Measurements from ENCODE around the gene MEGF11.

The MEGF11 gene

DNA sequence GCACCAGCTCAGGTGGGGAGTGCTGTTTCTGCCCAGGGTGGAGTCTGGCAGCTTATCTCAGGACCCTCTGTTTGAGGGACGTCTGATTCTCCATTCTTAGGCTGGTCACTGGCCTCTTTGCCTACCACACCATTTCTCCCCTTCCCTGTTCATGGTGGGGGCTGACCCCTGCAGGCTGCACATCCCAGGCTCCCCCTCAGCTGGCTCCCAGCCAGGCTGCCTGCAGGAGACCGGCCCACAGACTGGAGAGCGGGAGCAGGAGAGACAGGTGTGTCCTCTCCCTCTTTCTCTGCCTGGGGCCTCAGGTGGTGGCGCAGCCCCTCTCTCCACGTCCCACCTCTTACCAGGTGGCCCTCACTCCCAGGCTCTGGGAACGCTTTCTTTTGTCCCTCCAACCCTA, 323.4 kb downstream of the MEGF11 start:
- DNase-seq (ENCODE audit: low read depth): no peak

DNA sequence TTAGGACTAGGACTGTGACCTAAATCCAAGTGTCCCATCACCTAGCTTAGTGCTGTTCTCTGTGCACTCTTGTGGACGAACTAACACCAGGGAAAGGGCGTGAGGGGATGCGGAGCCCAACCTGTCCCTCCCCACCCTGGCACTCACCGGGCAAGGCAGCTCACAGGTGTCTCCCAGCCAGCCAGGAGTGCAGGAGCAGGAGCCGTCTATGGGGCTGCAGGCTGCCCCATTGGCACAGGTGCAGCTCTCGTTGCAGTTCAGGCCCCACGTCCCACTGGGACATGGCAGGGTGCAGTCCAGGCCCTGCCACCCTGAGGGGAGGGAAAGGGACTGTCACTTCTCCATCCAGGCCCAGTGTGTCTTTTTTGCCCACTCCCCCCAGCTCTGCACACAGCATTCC, 324.0 kb downstream of the MEGF11 start:
- TF ChIP-seq, protein P1, sequence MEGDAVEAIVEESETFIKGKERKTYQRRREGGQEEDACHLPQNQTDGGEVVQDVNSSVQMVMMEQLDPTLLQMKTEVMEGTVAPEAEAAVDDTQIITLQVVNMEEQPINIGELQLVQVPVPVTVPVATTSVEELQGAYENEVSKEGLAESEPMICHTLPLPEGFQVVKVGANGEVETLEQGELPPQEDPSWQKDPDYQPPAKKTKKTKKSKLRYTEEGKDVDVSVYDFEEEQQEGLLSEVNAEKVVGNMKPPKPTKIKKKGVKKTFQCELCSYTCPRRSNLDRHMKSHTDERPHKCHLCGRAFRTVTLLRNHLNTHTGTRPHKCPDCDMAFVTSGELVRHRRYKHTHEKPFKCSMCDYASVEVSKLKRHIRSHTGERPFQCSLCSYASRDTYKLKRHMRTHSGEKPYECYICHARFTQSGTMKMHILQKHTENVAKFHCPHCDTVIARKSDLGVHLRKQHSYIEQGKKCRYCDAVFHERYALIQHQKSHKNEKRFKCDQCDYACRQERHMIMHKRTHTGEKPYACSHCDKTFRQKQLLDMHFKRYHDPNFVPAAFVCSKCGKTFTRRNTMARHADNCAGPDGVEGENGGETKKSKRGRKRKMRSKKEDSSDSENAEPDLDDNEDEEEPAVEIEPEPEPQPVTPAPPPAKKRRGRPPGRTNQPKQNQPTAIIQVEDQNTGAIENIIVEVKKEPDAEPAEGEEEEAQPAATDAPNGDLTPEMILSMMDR (IDR thresholded peaks at IDR 0.05; ENCODE audit: low read depth, low read length, missing control alignments): no peak
- no peak for DNase-seq (ENCODE audit: low read depth)
- H3K4me3 ChIP-seq (ENCODE audit: low read depth, low read length): no peak overlapping the region

More for the DNA sequence above, 323.4 kb downstream of the MEGF11 start:
- H3K4me3 ChIP-seq (ENCODE audit: low read depth, low read length): no peak overlapping the region
- TF ChIP-seq, protein P1 (IDR thresholded peaks at IDR 0.05; ENCODE audit: low read depth, low read length, missing control alignments): no peak

DNA sequence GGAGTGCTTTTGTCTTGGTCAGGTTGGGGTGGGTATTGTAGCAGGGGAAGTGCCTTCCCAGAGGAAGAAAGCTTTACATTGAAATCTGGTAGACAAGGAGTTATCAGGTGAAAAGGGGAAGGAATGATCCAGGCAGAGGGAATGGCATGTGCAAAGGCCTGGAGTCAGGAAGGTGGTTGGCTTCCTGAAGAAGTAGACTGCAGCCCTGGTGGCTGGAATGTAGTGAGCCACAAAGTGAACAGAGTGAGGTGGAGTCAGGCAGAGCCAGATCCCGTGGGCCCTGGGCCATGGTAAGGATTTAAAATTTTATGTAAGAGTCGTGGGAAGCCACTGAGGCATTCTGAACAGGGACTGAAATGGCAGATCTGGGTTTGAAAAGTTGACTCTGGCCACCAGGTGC, 326.0 kb downstream of the MEGF11 start:
- TF ChIP-seq, protein P1 (IDR thresholded peaks at IDR 0.05; ENCODE audit: low read depth, low read length, missing control alignments): no peak
- no peak for DNase-seq (ENCODE audit: low read depth)
- no peak overlapping the region for H3K4me3 ChIP-seq (ENCODE audit: low read depth, low read length)

DNA sequence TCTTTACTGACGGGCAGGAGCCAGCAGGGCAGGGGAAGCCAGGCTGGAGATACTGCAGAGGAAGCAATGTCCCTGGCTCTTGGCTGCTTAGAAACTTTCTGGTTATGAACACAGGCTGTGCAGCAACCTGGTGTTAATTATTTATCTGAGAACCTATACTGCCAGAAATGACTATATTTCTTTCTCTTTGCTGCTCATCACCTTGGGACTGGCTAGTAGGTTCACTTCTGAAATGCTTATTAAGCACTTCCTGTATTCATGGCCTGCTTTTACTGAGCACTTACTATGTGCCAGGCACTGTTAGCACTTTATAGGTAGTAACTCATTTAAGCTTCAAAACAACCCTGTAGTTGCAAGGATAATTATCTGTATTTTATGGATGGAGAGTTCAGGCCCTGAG, 326.7 kb downstream of the MEGF11 start:
- TF ChIP-seq, protein P1 (IDR thresholded peaks at IDR 0.05; ENCODE audit: low read depth, low read length, missing control alignments): no peak
- no peak for DNase-seq (ENCODE audit: low read depth)
- no peak overlapping the region for H3K4me3 ChIP-seq (ENCODE audit: low read depth, low read length)

DNA sequence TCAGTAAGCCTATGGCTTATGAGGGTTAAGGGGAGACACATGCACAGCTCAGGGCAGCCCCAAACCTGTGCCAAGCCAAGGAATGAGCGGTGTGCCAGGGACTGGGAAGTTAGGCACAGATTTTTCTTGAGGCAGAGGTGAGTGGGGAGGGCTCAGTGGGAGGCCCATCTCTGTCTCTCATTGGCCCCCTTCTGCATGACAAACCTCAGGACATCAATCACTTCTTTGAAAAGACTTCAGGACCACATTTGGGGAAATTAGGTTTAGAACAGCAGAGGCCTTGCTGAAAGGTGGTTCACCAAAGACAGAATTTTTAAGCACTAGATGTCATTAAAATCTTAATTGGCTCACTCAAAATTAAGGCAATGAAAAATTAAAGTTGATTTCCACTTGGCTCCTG, 327.1 kb downstream of the MEGF11 start:
- TF ChIP-seq, protein P1 (IDR thresholded peaks at IDR 0.05; ENCODE audit: low read depth, low read length, missing control alignments): no peak
- H3K4me3 ChIP-seq (ENCODE audit: low read depth, low read length): no peak overlapping the region

DNA sequence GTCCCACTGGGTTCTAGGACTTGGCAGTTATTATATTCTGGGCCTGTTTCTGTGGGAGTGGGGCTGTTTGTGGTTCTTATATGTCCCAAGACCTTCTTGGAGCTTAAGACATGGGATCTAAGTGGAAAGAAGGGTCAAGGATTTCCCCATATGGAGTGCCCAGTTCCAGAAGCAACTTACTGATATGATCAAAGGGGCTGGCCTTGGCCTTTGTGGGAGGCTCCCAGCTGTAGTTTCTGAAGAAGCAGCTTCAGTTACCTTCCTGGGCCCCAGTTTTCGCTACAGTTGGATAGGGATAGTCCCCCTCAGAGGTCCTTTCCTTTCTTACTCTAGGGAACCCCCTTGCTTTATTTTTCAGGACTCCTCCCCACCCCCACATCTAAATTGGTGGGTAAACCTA, 328.2 kb downstream of the MEGF11 start:
- H3K4me3 ChIP-seq (ENCODE audit: low read depth, low read length): no peak overlapping the region
- TF ChIP-seq, protein P1 (IDR thresholded peaks at IDR 0.05; ENCODE audit: low read depth, low read length, missing control alignments): no peak
- no peak for DNase-seq (ENCODE audit: low read depth)

More for the DNA sequence above, 327.1 kb downstream of the MEGF11 start:
- DNase-seq (ENCODE audit: low read depth): no peak

DNA sequence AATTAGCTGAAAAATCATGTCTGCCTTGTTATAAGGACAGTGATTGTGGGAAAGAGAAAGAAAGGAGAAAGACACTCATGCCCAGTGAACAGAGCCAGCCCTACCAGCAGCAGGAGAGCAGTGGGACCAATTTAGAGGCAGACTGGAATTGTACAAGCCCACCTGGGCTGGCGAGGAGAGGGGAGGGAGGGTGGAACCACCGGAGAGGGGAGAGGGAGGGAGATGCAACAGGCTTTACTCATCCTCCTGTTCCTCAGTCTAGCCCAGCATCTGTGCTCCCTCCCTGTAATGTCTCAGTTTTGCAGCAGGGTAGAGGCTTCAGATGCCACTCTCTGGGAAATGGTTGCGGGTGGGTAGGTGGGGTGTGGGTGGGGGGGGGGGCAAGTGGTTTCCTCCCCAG, 329.5 kb downstream of the MEGF11 start:
- no peak for DNase-seq (ENCODE audit: low read depth)
- TF ChIP-seq, protein P1 (IDR thresholded peaks at IDR 0.05; ENCODE audit: low read depth, low read length, missing control alignments): no peak

More for the DNA sequence above, 329.5 kb downstream of the MEGF11 start:
- no peak overlapping the region for H3K4me3 ChIP-seq (ENCODE audit: low read depth, low read length)
